Measurements from ENCODE around the gene RNF180.

RNF180 gene

DNA sequence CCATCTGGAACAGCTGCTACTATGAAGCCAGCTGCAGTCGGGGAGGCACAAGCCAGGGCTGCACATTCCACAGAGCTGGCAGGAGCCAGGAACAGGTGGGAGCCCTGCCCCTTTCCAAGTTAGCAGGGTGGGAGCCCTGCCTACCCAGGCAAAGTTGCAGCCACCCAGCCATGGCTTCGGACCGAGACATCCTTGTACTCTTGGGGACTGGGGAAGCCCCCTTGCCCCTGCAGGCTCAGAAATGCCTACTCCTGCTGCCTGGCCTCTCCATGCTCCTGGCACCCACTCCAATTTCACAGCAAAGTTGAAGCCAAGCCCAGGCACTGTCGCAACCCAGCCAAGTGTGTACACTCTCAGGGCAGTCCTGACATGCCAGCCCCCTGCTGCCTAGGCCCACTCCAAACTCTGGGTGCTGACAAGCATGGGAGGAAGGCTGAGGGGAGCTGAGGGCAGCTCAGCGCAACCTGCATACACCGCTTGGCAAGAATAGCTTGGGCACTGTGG, 165.1 kb downstream of the RNF180 start:
- TF ChIP-seq, protein P1, sequence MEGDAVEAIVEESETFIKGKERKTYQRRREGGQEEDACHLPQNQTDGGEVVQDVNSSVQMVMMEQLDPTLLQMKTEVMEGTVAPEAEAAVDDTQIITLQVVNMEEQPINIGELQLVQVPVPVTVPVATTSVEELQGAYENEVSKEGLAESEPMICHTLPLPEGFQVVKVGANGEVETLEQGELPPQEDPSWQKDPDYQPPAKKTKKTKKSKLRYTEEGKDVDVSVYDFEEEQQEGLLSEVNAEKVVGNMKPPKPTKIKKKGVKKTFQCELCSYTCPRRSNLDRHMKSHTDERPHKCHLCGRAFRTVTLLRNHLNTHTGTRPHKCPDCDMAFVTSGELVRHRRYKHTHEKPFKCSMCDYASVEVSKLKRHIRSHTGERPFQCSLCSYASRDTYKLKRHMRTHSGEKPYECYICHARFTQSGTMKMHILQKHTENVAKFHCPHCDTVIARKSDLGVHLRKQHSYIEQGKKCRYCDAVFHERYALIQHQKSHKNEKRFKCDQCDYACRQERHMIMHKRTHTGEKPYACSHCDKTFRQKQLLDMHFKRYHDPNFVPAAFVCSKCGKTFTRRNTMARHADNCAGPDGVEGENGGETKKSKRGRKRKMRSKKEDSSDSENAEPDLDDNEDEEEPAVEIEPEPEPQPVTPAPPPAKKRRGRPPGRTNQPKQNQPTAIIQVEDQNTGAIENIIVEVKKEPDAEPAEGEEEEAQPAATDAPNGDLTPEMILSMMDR (conservative IDR thresholded peaks at IDR 0.05; ENCODE audit: low read length) = no peak
- TF ChIP-seq EZH2phosphoT487 (IDR thresholded peaks at IDR 0.05; ENCODE audit: borderline replicate concordance) = no peak
- Histone ChIP-seq H3F3A (ENCODE audit: low read depth) (no peaks in the 10 kb centered on the region), H3K4me2 (ENCODE audit: low read depth, low read length, poor library complexity, severe bottlenecking) (no peak overlapping the region), H3K36me3 (ENCODE audit: insufficient read depth, low read length) (no peaks in the 10 kb centered on the region), H3K9me3 (ENCODE audit: insufficient read depth, low read depth, low read length) (no peaks in the 10 kb centered on the region), H3K9ac (ENCODE audit: low read depth, low read length, poor library complexity, severe bottlenecking) (no peak overlapping the region), H3K4me1 (ENCODE audit: insufficient read depth, low read length, poor library complexity, severe bottlenecking) (no peaks in the 10 kb centered on the region), H2AFZ (ENCODE audit: low read length) (no peak overlapping the region), H3K79me2 (ENCODE audit: insufficient read depth, low read length) (no peaks in the 10 kb centered on the region), H3K27me3 (ENCODE audit: insufficient read depth, low read length, poor library complexity, severe bottlenecking) (no peaks in the 10 kb centered on the region), H3K9me2 (replicated peaks; ENCODE audit: low read depth, low read length) (no peaks in the 10 kb centered on the region), H4K20me1 (ENCODE audit: insufficient read depth, low read length, poor library complexity, severe bottlenecking) (no peaks in the 10 kb centered on the region), H3K4me3 (ENCODE audit: low read length, poor library complexity, severe bottlenecking) (no peak overlapping the region)

DNA sequence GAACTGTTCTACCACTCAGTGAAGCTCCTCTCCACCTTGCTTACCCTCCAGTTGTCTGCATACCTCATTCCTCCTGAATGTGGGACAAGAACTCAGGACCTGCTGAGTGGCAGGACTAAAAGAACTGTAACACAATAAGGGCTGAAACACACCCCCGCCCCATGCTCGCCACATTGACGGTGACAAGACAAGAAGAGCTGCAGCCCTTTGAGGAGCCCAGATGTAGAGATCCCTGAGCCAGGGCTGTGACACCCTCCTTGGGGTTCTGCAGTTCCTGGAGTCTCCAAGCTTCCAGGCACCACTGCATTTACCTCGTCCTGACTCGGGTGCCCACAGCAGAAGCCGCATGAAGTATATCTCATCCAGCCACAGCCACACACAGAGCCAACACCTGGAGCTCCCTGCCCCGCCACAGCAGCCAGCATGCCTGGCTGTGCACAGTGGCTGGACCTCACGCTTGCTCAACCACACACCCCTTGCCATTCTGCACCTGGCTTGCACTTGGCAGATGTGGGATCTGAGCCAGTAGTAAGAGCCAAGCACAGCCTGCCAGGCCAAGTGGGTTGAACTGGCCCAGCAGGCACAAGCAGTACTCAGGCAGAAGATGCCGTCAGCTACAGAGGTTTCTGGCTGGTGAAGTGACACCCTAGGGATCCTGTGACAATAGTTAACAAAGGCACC, 166.1 kb downstream of the RNF180 start:
- Histone ChIP-seq H3K4me3 (ENCODE audit: low read length, poor library complexity, severe bottlenecking) (no peak overlapping the region), H3K79me2 (ENCODE audit: insufficient read depth, low read length) (no peaks in the 10 kb centered on the region), H3K9ac (ENCODE audit: low read depth, low read length, poor library complexity, severe bottlenecking) (no peak overlapping the region), H4K20me1 (ENCODE audit: insufficient read depth, low read length, poor library complexity, severe bottlenecking) (no peaks in the 10 kb centered on the region), H3K4me1 (ENCODE audit: insufficient read depth, low read length, poor library complexity, severe bottlenecking) (no peaks in the 10 kb centered on the region), H3F3A (ENCODE audit: low read depth) (no peaks in the 10 kb centered on the region), H3K27me3 (ENCODE audit: insufficient read depth, low read length, poor library complexity, severe bottlenecking) (no peaks in the 10 kb centered on the region), H2AFZ (ENCODE audit: low read length) (no peak overlapping the region), H3K4me2 (ENCODE audit: low read depth, low read length, poor library complexity, severe bottlenecking) (no peak overlapping the region), H3K9me3 (ENCODE audit: insufficient read depth, low read depth, low read length) (no peaks in the 10 kb centered on the region), H3K36me3 (ENCODE audit: insufficient read depth, low read length) (no peaks in the 10 kb centered on the region), H3K9me2 (replicated peaks; ENCODE audit: low read depth, low read length) (no peaks in the 10 kb centered on the region)
- TF ChIP-seq, protein P1 (conservative IDR thresholded peaks at IDR 0.05; ENCODE audit: low read length) = no peak
- no peak for TF ChIP-seq EZH2phosphoT487 (IDR thresholded peaks at IDR 0.05; ENCODE audit: borderline replicate concordance)

DNA sequence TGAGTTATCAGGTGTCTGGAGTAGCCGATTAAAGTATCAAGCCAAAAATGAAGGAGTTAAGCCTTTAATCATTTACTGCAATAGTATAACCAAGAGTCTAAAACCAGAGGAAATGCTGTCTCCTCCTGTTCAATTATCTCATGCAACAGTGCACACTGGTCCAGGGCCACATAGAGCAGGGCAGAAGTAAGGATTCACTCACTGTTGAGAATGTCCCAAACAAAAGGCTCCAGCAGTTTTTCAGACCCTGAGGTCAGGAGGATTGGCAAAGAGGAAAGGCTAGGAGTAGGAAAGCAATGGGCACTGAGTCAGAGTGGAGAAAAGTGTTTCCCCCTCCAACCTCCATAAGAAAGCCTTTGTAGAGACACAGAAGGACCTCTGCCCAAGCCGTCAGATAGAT, 168.2 kb downstream of the RNF180 start:
- no peak overlapping the region for H3K4me2 ChIP-seq (ENCODE audit: low read depth, low read length, poor library complexity, severe bottlenecking)
- no peaks in the 10 kb centered on the region for H3F3A ChIP-seq (ENCODE audit: low read depth)
- no peaks in the 10 kb centered on the region for H3K36me3 ChIP-seq (ENCODE audit: insufficient read depth, low read length)
- no peaks in the 10 kb centered on the region for H3K9me3 ChIP-seq (ENCODE audit: insufficient read depth, low read depth, low read length)
- H4K20me1 ChIP-seq (ENCODE audit: insufficient read depth, low read length, poor library complexity, severe bottlenecking) = no peaks in the 10 kb centered on the region
- H3K79me2 ChIP-seq (ENCODE audit: insufficient read depth, low read length) = no peaks in the 10 kb centered on the region
- no peak overlapping the region for H3K4me3 ChIP-seq (ENCODE audit: low read length, poor library complexity, severe bottlenecking)
- H3K9me2 ChIP-seq (replicated peaks; ENCODE audit: low read depth, low read length) = no peaks in the 10 kb centered on the region
- H3K27me3 ChIP-seq (ENCODE audit: insufficient read depth, low read length, poor library complexity, severe bottlenecking) = no peaks in the 10 kb centered on the region
- H3K9ac ChIP-seq (ENCODE audit: low read depth, low read length, poor library complexity, severe bottlenecking) = no peak overlapping the region
- H3K4me1 ChIP-seq (ENCODE audit: insufficient read depth, low read length, poor library complexity, severe bottlenecking) = no peaks in the 10 kb centered on the region
- TF ChIP-seq, protein P1 (conservative IDR thresholded peaks at IDR 0.05; ENCODE audit: low read length) = no peak
- no peak for TF ChIP-seq EZH2phosphoT487 (IDR thresholded peaks at IDR 0.05; ENCODE audit: borderline replicate concordance)
- H2AFZ ChIP-seq (ENCODE audit: low read length) = no peak overlapping the region

All from Loucy (cell line).